Testis (tissue), 2 donors: ENCODE data around the gene CWC15.

Experiments used
- CTCF ChIP-seq, 3 experiments: fragments of 450-650 bp in 2 of 3; fragments of 200-600 bp in 1 of 3; sonication (generic) in 1 of 3; IDR thresholded peaks; one replicate each; pipeline ENCODE4 v1.5.1; 2016 to 2019; ENCODE audit warnings: antibody characterized with exemption in 3 of 3, mild to moderate bottlenecking in 2 of 3, moderate library complexity in 1 of 3
- POLR2A ChIP-seq: fragments of 450-650 bp; IDR thresholded peaks from one replicate; pipeline ENCODE4 v1.6.1; 2017; ENCODE audit warnings: antibody characterized with exemption, mild to moderate bottlenecking, moderate library complexity

GRCh38 chr11:94926271-94926625 lies 47.1 kb downstream of the CWC15 start:
- TF ChIP-seq CTCF (IDR thresholded peaks at IDR 0.05) (no peak), POLR2A (no peak)
